ENCODE data around the gene WNT6. TPM values are rescaled to one million over a fixed set of nuclear protein-coding genes. Genes with fewer than 3 reads are reported as not detected.

Gene WNT6
- total RNA-seq, 1 donor from 2014 or later = not detected

GRCh38 chr2:218822622-218823021 lies 37.0 kb upstream of the WNT6 start:
- H3K9me3 Mint-ChIP-seq = no peaks in the 10 kb centered on the region

GRCh38 chr2:218823196-218823855 lies 36.3 kb upstream of the WNT6 start:
- DNase-seq = no peak
- H3K9me3 Mint-ChIP-seq = no peaks in the 10 kb centered on the region
- H3K27me3 Mint-ChIP-seq = no peaks in the 10 kb centered on the region
- H3K4me3 Mint-ChIP-seq = no peak overlapping the region
- H3K4me1 Mint-ChIP-seq = no peaks in the 10 kb centered on the region
- no peaks in the 10 kb centered on the region for H3K36me3 Mint-ChIP-seq (ENCODE audit: low read depth)
- H3K27ac Mint-ChIP-seq = no peak overlapping the region
- intact Hi-C loops (cut with micrococcal nuclease) = no loop called here

More at GRCh38 chr2:218822622-218823021, 37.0 kb upstream of the WNT6 start:
- Mint-ChIP-seq H3K27me3 (peaks cover 2% of the 10 kb centered on the region), H3K4me1 (no peaks in the 10 kb centered on the region), H3K4me3 (no peak overlapping the region), H3K36me3 (ENCODE audit: low read depth) (no peaks in the 10 kb centered on the region), H3K27ac (no peak overlapping the region)
- no peak for DNase-seq
- intact Hi-C loops (cut with micrococcal nuclease) = no loop called here

GRCh38 chr2:218824004-218824403 lies 35.6 kb upstream of the WNT6 start:
- intact Hi-C loops (cut with micrococcal nuclease) = no loop called here
- Mint-ChIP-seq H3K4me1 (no peaks in the 10 kb centered on the region), H3K27me3 (peaks cover 1% of the 10 kb centered on the region), H3K4me3 (no peak overlapping the region), H3K27ac (no peak overlapping the region), H3K36me3 (ENCODE audit: low read depth) (no peaks in the 10 kb centered on the region), H3K9me3 (no peaks in the 10 kb centered on the region)
- DNase-seq = no peak

GRCh38 chr2:218826791-218827190 lies 32.8 kb upstream of the WNT6 start:
- no peaks in the 10 kb centered on the region for H3K4me1 Mint-ChIP-seq
- no peak overlapping the region for H3K4me3 Mint-ChIP-seq
- peaks cover 8% of the 10 kb centered on the region for H3K27me3 Mint-ChIP-seq
- intact Hi-C loops (cut with micrococcal nuclease) = no loop called here
- DNase-seq = no peak
- no peaks in the 10 kb centered on the region for H3K9me3 Mint-ChIP-seq
- no peaks in the 10 kb centered on the region for H3K36me3 Mint-ChIP-seq (ENCODE audit: low read depth)
- no peak overlapping the region for H3K27ac Mint-ChIP-seq

GRCh38 chr2:218827701-218828476 lies 31.7 kb upstream of the WNT6 start:
- H3K4me3 Mint-ChIP-seq = no peak overlapping the region
- DNase-seq = no peak
- H3K36me3 Mint-ChIP-seq (ENCODE audit: low read depth) = no peaks in the 10 kb centered on the region
- peaks cover 14% of the 10 kb centered on the region for H3K27me3 Mint-ChIP-seq
- intact Hi-C loops (cut with micrococcal nuclease) = no loop called here
- H3K9me3 Mint-ChIP-seq = no peaks in the 10 kb centered on the region
- no peaks in the 10 kb centered on the region for H3K4me1 Mint-ChIP-seq
- no peak overlapping the region for H3K27ac Mint-ChIP-seq

GRCh38 chr2:218828477-218828778 lies 31.2 kb upstream of the WNT6 start:
- intact Hi-C loops (cut with micrococcal nuclease) = no loop called here
- no peak for DNase-seq
- Mint-ChIP-seq H3K9me3 (no peaks in the 10 kb centered on the region), H3K4me3 (no peak overlapping the region), H3K4me1 (no peaks in the 10 kb centered on the region), H3K27ac (no peak overlapping the region), H3K27me3 (peaks cover 14% of the 10 kb centered on the region), H3K36me3 (ENCODE audit: low read depth) (no peaks in the 10 kb centered on the region)

GRCh38 chr2:218829868-218830451 lies 29.6 kb upstream of the WNT6 start:
- no peak for DNase-seq
- Mint-ChIP-seq H3K27ac (no peak overlapping the region), H3K9me3 (no peaks in the 10 kb centered on the region), H3K36me3 (ENCODE audit: low read depth) (no peaks in the 10 kb centered on the region), H3K4me1 (no peaks in the 10 kb centered on the region), H3K27me3 (peaks cover 19% of the 10 kb centered on the region), H3K4me3 (no peak overlapping the region)
- intact Hi-C loops (cut with micrococcal nuclease) = no loop called here

GRCh38 chr2:218830526-218831306 lies 28.9 kb upstream of the WNT6 start:
- no peak overlapping the region for H3K4me3 Mint-ChIP-seq
- no peaks in the 10 kb centered on the region for H3K36me3 Mint-ChIP-seq (ENCODE audit: low read depth)
- intact Hi-C loops (cut with micrococcal nuclease) = no loop called here
- DNase-seq = no peak
- H3K27ac Mint-ChIP-seq = no peak overlapping the region
- peaks cover 20% of the 10 kb centered on the region for H3K27me3 Mint-ChIP-seq
- H3K9me3 Mint-ChIP-seq = no peaks in the 10 kb centered on the region
- no peaks in the 10 kb centered on the region for H3K4me1 Mint-ChIP-seq

- H3K36me3 Mint-ChIP-seq (ENCODE audit: low read depth) = no peaks in the 10 kb centered on the region
- no peak within 1 kb of the TSS for H3K27ac Mint-ChIP-seq
- H3K4me3 Mint-ChIP-seq = no peak within 1 kb of the TSS
- intact Hi-C loops (cut with micrococcal nuclease) = no loop called here
- DNase-seq = no peak
- no peaks in the 10 kb centered on the region for H3K4me1 Mint-ChIP-seq
- peaks cover 20% of the 10 kb centered on the region for H3K27me3 Mint-ChIP-seq
- H3K9me3 Mint-ChIP-seq = no peaks in the 10 kb centered on the region
Measured at GRCh38 chr2:218831378-218831990, 28.1 kb upstream of the WNT6 start, which contains the start of gene PRKAG3. PRKAG3 (minus strand) TSS chr2:218831803.

GRCh38 chr2:218832081-218832480 lies 27.5 kb upstream of the WNT6 start:
- DNase-seq = no peak
- Mint-ChIP-seq H3K4me1 (no peaks in the 10 kb centered on the region), H3K9me3 (no peaks in the 10 kb centered on the region), H3K36me3 (ENCODE audit: low read depth) (no peaks in the 10 kb centered on the region), H3K4me3 (no peak overlapping the region), H3K27me3 (peaks cover 22% of the 10 kb centered on the region), H3K27ac (no peak overlapping the region)
- intact Hi-C loops (cut with micrococcal nuclease) = no loop called here

GRCh38 chr2:218832520-218832919 lies 27.1 kb upstream of the WNT6 start:
- no peaks in the 10 kb centered on the region for H3K36me3 Mint-ChIP-seq (ENCODE audit: low read depth)
- no peak overlapping the region for H3K27ac Mint-ChIP-seq
- no peak overlapping the region for H3K4me3 Mint-ChIP-seq
- no peaks in the 10 kb centered on the region for H3K9me3 Mint-ChIP-seq
- peaks cover 26% of the 10 kb centered on the region for H3K27me3 Mint-ChIP-seq
- DNase-seq = no peak
- no peaks in the 10 kb centered on the region for H3K4me1 Mint-ChIP-seq
- intact Hi-C loops (cut with micrococcal nuclease) = no loop called here

GRCh38 chr2:218833023-218833609 lies 26.5 kb upstream of the WNT6 start:
- Mint-ChIP-seq H3K4me1 (no peaks in the 10 kb centered on the region), H3K36me3 (ENCODE audit: low read depth) (no peaks in the 10 kb centered on the region), H3K27ac (no peak overlapping the region), H3K9me3 (no peaks in the 10 kb centered on the region), H3K4me3 (no peak overlapping the region), H3K27me3 (peaks cover 30% of the 10 kb centered on the region)
- intact Hi-C loops (cut with micrococcal nuclease) = no loop called here
- DNase-seq = no peak

- peaks cover 38% of the 10 kb centered on the region for H3K27me3 Mint-ChIP-seq
- H3K27ac Mint-ChIP-seq = no peak overlapping the region
- intact Hi-C loops (cut with micrococcal nuclease) = no loop called here
- H3K9me3 Mint-ChIP-seq = no peaks in the 10 kb centered on the region
- no peaks in the 10 kb centered on the region for H3K4me1 Mint-ChIP-seq
- H3K36me3 Mint-ChIP-seq (ENCODE audit: low read depth) = no peaks in the 10 kb centered on the region
- DNase-seq = no peak
- no peak overlapping the region for H3K4me3 Mint-ChIP-seq
Measured at GRCh38 chr2:218834685-218835084, 24.9 kb upstream of the WNT6 start.
